ENCODE results near the gene POC1B.

DNA sequence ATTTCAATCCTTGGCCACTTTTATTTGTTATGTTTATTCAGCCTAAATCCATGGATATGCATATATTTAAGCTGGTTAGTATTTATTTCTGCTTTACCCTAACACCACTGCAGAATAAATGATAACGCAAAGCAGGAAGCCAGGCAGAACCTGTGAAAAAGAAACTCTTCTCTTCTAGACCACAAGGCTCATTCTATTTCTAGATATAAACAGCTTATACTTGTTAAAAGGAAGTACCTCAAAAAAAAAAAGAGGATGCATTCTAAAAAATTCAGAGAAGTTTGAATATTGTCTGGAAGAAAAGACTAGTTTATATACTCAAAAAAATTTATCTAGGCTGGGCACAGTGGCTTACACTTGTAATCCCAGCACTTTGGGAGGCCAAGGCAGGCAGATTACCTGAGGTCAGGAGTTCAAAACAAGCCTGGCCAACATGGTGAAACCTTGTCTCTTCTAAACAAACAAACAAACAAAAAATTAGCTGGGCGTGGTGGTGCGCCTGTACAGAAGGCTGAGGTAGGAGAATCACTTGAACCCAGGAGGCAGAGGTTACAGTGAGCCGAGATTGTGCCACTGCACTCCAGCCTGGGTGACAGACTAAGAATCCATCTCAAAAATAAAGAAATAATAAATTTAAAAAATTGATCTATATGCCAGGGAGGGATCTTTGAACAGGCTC, 57.1 kb downstream of the POC1B start:
- TF ChIP-seq, protein P1, sequence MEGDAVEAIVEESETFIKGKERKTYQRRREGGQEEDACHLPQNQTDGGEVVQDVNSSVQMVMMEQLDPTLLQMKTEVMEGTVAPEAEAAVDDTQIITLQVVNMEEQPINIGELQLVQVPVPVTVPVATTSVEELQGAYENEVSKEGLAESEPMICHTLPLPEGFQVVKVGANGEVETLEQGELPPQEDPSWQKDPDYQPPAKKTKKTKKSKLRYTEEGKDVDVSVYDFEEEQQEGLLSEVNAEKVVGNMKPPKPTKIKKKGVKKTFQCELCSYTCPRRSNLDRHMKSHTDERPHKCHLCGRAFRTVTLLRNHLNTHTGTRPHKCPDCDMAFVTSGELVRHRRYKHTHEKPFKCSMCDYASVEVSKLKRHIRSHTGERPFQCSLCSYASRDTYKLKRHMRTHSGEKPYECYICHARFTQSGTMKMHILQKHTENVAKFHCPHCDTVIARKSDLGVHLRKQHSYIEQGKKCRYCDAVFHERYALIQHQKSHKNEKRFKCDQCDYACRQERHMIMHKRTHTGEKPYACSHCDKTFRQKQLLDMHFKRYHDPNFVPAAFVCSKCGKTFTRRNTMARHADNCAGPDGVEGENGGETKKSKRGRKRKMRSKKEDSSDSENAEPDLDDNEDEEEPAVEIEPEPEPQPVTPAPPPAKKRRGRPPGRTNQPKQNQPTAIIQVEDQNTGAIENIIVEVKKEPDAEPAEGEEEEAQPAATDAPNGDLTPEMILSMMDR (IDR thresholded peaks at IDR 0.05), result no peak
- TF ChIP-seq POLR2A (IDR thresholded peaks at IDR 0.05), result no peak

All from Peyer's patch (tissue), 4 donors.